Endothelial cell of umbilical vein (primary cell): ENCODE measurements around the gene HNRNPH3. TPM values are rescaled to one million over a fixed set of nuclear protein-coding genes. Genes with fewer than 3 reads are reported as not detected.

Experiments used
- BruUV-seq: library from RNA; stranded (reverse); fragments of 400-500 nt; replicated peaks from 2 replicates; lab custom pipeline; 2021; lab: Mats Ljungman, UMichigan
- CTCF ChIA-PET: fragments of 300-600, 350-600 bp; sonication (Branson Sonifier 250); formaldehyde crosslinking; loops from one replicate; lab custom pipeline; 2021; ENCODE audit warnings: antibody characterized with exemption, inconsistent platforms; lab: Charles Lee
- POLR2A ChIA-PET: fragments of 300-600, 350-600 bp; sonication (Branson Sonifier 250); formaldehyde crosslinking; loops from one replicate; lab custom pipeline; 2021; ENCODE audit warnings: antibody characterized with exemption, inconsistent platforms; lab: Charles Lee
- DNase-seq: peaks from one replicate; pipeline ENCODE4 v3.0.0-alpha.2; 2011; ENCODE audit warnings: low read depth, low spot score
- FAIRE-seq: peaks from 2 replicates; lab custom pipeline; 2011; peaks lifted over from hg19 to GRCh38; lab: Jason Lieb, UNC
- H2AFZ ChIP-seq: 2 replicates; pipeline ENCODE4 v1.6.0; 2012; ENCODE audit warnings: low read depth, low read length, control low read depth, inconsistent platforms
- H3K27ac ChIP-seq: 2 replicates; pipeline ENCODE4 v1.5.1; 2011; ENCODE audit warnings: low read depth, mild to moderate bottlenecking, control low read depth, low read length, moderate library complexity; ENCODE audit not compliant: insufficient read depth
- H3K27me3 ChIP-seq, 2 experiments: 2 replicates each; pipeline versions ENCODE4 v1.6.0 to v1.6.1; 2011; ENCODE audit warnings: low read length in 2 of 2, mixed read lengths in 1 of 2; ENCODE audit not compliant: control insufficient read depth in 2 of 2, insufficient read depth in 2 of 2
- H3K36me3 ChIP-seq, 2 experiments: 2 replicates in 1 of 2; 3 replicates in 1 of 2; pipeline ENCODE4 v1.5.1; 2011; ENCODE audit warnings: low read length in 2 of 2, mild to moderate bottlenecking in 1 of 2, moderate library complexity in 1 of 2; ENCODE audit not compliant: control insufficient read depth in 2 of 2, insufficient read depth in 2 of 2; ENCODE audit errors: extremely low read depth in 1 of 2
- H3K4me1 ChIP-seq: 3 replicates; pipeline ENCODE4 v1.5.1; 2011; ENCODE audit warnings: mild to moderate bottlenecking, low read length; ENCODE audit not compliant: control insufficient read depth, insufficient read depth; ENCODE audit errors: extremely low read depth
- H3K4me2 ChIP-seq: 2 replicates; pipeline ENCODE4 v1.6.1; 2011; ENCODE audit warnings: low read length, control low read depth, mixed read lengths; ENCODE audit not compliant: insufficient read depth
- H3K4me3 ChIP-seq, 3 experiments: fragments of 200-600 bp in 1 of 3; sonication (generic), shearing (Covaris generic) in 1 of 3; replicated peaks in 1 of 3; 2 replicates each; pipeline ENCODE4 v1.5.1; 2011 to 2016; ENCODE audit warnings: control low read depth in 3 of 3, low read length in 3 of 3, mild to moderate bottlenecking in 2 of 3, inconsistent platforms in 1 of 3, low read depth in 1 of 3, moderate library complexity in 1 of 3; ENCODE audit not compliant: insufficient read depth in 1 of 3
- H3K79me2 ChIP-seq: 2 replicates; pipeline ENCODE4 v1.6.0; 2012; ENCODE audit warnings: low read length, inconsistent platforms; ENCODE audit not compliant: control insufficient read depth, insufficient read depth
- H3K9ac ChIP-seq: replicated peaks from 2 replicates; pipeline ENCODE3; 2011; ENCODE audit warnings: low read length, control low read depth; ENCODE audit not compliant: insufficient read depth; ENCODE audit errors: extremely low read depth
- H3K9me1 ChIP-seq: replicated peaks from 3 replicates; pipeline ENCODE4 v1.6.0; 2011; ENCODE audit warnings: mild to moderate bottlenecking, low read length; ENCODE audit not compliant: control insufficient read depth, insufficient read depth; ENCODE audit errors: extremely low read depth
- H3K9me3 ChIP-seq: replicated peaks from 2 replicates; pipeline ENCODE4 v1.5.1; 2012; ENCODE audit warnings: low read length, inconsistent platforms; ENCODE audit not compliant: control insufficient read depth, insufficient read depth
- H4K20me1 ChIP-seq: replicated peaks from 2 replicates; pipeline ENCODE3; 2011; ENCODE audit warnings: mild to moderate bottlenecking, low read length; ENCODE audit not compliant: control insufficient read depth, insufficient read depth; ENCODE audit errors: extremely low read depth
- EZH2 ChIP-seq: IDR thresholded peaks from 2 replicates; pipeline ENCODE4 v1.6.1; 2012; ENCODE audit warnings: borderline replicate concordance, low read depth, mild to moderate bottlenecking, moderate library complexity, low read length, inconsistent platforms; ENCODE audit not compliant: severe bottlenecking
- FOS ChIP-seq: IDR thresholded peaks from 2 replicates; pipeline ENCODE4 v1.6.1; 2011; ENCODE audit warnings: mild to moderate bottlenecking, low read length, moderate library complexity, borderline replicate concordance; ENCODE audit not compliant: insufficient read depth
- GATA2 ChIP-seq: IDR thresholded peaks from 2 replicates; pipeline ENCODE4 v1.7.0; 2011; ENCODE audit warnings: low read depth, mild to moderate bottlenecking, moderate library complexity, mixed read lengths, low read length; ENCODE audit not compliant: insufficient read length, insufficient read depth
- JUN ChIP-seq: IDR thresholded peaks from 2 replicates; pipeline ENCODE4 v1.6.1; 2011; ENCODE audit warnings: borderline replicate concordance, low read depth; ENCODE audit not compliant: insufficient read length, insufficient read depth
- MAX ChIP-seq: IDR thresholded peaks from 2 replicates; pipeline ENCODE4 v1.6.1; 2011; ENCODE audit not compliant: insufficient read depth, insufficient read length
- MYC ChIP-seq: IDR thresholded peaks from one replicate; pipeline ENCODE4 v1.6.1; 2011; ENCODE audit warnings: mild to moderate bottlenecking, low read depth, low read length
- POLR2A ChIP-seq: IDR thresholded peaks from 2 replicates; pipeline ENCODE4 v1.6.1; 2012; ENCODE audit warnings: low read depth, mild to moderate bottlenecking, control low read depth, low read length
- POLR2AphosphoS5 ChIP-seq: IDR thresholded peaks from 2 replicates; pipeline ENCODE4 v1.6.1; 2012; ENCODE audit warnings: low read depth, mild to moderate bottlenecking, control low read depth, low read length, moderate library complexity; ENCODE audit not compliant: insufficient read depth
- dilution Hi-C: fragments of 300-500 bp; cut with MboI; formaldehyde crosslinking; loops from one replicate; pipeline ENCODE4 v1.15.0; 2019; ENCODE audit warnings: low sequenced_read_pairs; ENCODE audit not compliant: extremely low pct_ligation_motif_present
- intact Hi-C: fragments of 100-400 bp; cut with micrococcal nuclease; formaldehyde crosslinking; loops from one replicate; pipeline ENCODE4 v1.10.0; 2022
- polyA plus RNA-seq, 4 experiments: library from polyadenylated mRNA; depleted of rRNA in 3 of 4; stranded (reverse) in 3 of 4; unstranded in 1 of 4; fragments of >200 nt; gene quantifications; 2 replicates each; pipeline versions ENCODE4 v1.2.1 to v1.2.3, GENCODE V29; 2011 to 2012; ENCODE audit warnings: missing spikeins in 1 of 4
- total RNA-seq: library from RNA; stranded (reverse); gene quantifications from 2 replicates; pipeline ENCODE4 v1.2.3, GENCODE V29; 2021
- TF ChIP-seq, protein P1 (sequence below), 2 donors: IDR thresholded peaks; 1 replicate in 1 of 2; 2 replicates in 1 of 2; pipeline ENCODE4 v1.5.1; 2011; ENCODE audit warnings: low read length in 2 of 2, mild to moderate bottlenecking in 2 of 2, moderate library complexity in 2 of 2, control low read depth in 1 of 2, inconsistent platforms in 1 of 2, low read depth in 1 of 2; ENCODE audit not compliant: insufficient read depth in 1 of 2; ENCODE audit errors: extremely low read depth in 1 of 2

The HNRNPH3 gene
- total and polyA plus RNA-seq, 2 donors (not counting 3 experiments of a cell fraction or from before 2014, with no cell fraction given): 34.0 to 151 TPM

GRCh38 chr10:68336754-68337351 lies 5.0 kb downstream of the HNRNPH3 start:
- peak overlapping the region; percentile 98 for H3K4me2 ChIP-seq
- no peaks in the 10 kb centered on the region for H3K27me3 ChIP-seq
- intact Hi-C loops: no loop called here
- ChIA-PET POLR2A (no interaction called here), CTCF (interaction anchor here (3.2 kb wide), 1 partner anchor 12 kb away, joined by 12 read pairs; no protein-coding TSS in a partner anchor)
- FAIRE-seq (no peak), DNase-seq (no peak)
- H2AFZ ChIP-seq: no peak overlapping the region
- peaks cover 99% of the 10 kb centered on the region for H3K79me2 ChIP-seq
- TF ChIP-seq GATA2 (no peak), MAX (no peak), POLR2AphosphoS5 (no peak), MYC (no peak), POLR2A (no peak), EZH2 (no peak), FOS (no peak), JUN (no peak)
- TF ChIP-seq, protein P1, sequence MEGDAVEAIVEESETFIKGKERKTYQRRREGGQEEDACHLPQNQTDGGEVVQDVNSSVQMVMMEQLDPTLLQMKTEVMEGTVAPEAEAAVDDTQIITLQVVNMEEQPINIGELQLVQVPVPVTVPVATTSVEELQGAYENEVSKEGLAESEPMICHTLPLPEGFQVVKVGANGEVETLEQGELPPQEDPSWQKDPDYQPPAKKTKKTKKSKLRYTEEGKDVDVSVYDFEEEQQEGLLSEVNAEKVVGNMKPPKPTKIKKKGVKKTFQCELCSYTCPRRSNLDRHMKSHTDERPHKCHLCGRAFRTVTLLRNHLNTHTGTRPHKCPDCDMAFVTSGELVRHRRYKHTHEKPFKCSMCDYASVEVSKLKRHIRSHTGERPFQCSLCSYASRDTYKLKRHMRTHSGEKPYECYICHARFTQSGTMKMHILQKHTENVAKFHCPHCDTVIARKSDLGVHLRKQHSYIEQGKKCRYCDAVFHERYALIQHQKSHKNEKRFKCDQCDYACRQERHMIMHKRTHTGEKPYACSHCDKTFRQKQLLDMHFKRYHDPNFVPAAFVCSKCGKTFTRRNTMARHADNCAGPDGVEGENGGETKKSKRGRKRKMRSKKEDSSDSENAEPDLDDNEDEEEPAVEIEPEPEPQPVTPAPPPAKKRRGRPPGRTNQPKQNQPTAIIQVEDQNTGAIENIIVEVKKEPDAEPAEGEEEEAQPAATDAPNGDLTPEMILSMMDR (IDR thresholded peaks at IDR 0.05; ENCODE audit: extremely low read depth in 1 of 2, insufficient read depth in 1 of 2, low read depth in 1 of 2, low read length in 2 of 2): no peak
- H3K4me3 ChIP-seq: no peak overlapping the region
- no peaks in the 10 kb centered on the region for H3K9me1 ChIP-seq
- no peak overlapping the region for H3K9ac ChIP-seq
- H3K36me3 ChIP-seq: peaks cover 18 to 28% of the 10 kb centered on the region in 2 experiments
- peaks cover 20% of the 10 kb centered on the region for H3K4me1 ChIP-seq
- dilution Hi-C loops: no loop called here
- H3K27ac ChIP-seq: no peak overlapping the region
- peaks cover 32% of the 10 kb centered on the region for H4K20me1 ChIP-seq
- H3K9me3 ChIP-seq: no peaks in the 10 kb centered on the region
- BruUV-seq: no TSS peak
